HepG2 (cell line): ENCODE results near the gene PRKACA. TPM values are rescaled to one million over a fixed set of nuclear protein-coding genes. Genes with fewer than 3 reads are reported as not detected.

Experiments
- ARNT2 ChIP-seq: sonication (generic); formaldehyde crosslinking; IDR thresholded peaks from 2 replicates; pipeline ENCODE4 v1.8.0; 2022; ENCODE audit warnings: mild to moderate bottlenecking, low read depth, missing genetic modification reagents, moderate library complexity
- ETV6 ChIP-seq: sonication (generic); formaldehyde crosslinking; conservative IDR thresholded peaks from 2 replicates; pipeline ENCODE4 v1.4.0; 2020; ENCODE audit warnings: missing genetic modification reagents
- FOXM1 ChIP-seq: sonication (generic); formaldehyde crosslinking; IDR thresholded peaks from 2 replicates; pipeline ENCODE4 v1.5.0; 2020; ENCODE audit warnings: missing genetic modification reagents
- HDAC1 ChIP-seq: sonication (generic); formaldehyde crosslinking; IDR thresholded peaks from 2 replicates; pipeline ENCODE4 v1.5.1; 2020; ENCODE audit warnings: mild to moderate bottlenecking, missing genetic modification reagents
- KDM2A ChIP-seq: sonication (generic); formaldehyde crosslinking; IDR thresholded peaks from 2 replicates; pipeline ENCODE4 v1.4.0; 2020; ENCODE audit warnings: low read depth, missing genetic modification reagents, borderline replicate concordance
- MAFF ChIP-seq: IDR thresholded peaks from 2 replicates; pipeline ENCODE4 v1.6.1; 2011; ENCODE audit warnings: low read depth, low read length, improper control_type of control experiment
- POLR2G ChIP-seq: fragments of 200-400 bp; formaldehyde crosslinking; IDR thresholded peaks from 2 replicates; pipeline ENCODE4 v1.6.1; 2018; ENCODE audit warnings: mild to moderate bottlenecking, low read depth, low read length, moderate library complexity
- SAP130 ChIP-seq: IDR thresholded peaks from 2 replicates; pipeline ENCODE4 v1.6.1; 2016; ENCODE audit warnings: low read depth
- SNAI1 ChIP-seq: sonication (generic); formaldehyde crosslinking; IDR thresholded peaks from 2 replicates; pipeline ENCODE4 v1.5.0; 2020; ENCODE audit warnings: mild to moderate bottlenecking, missing genetic modification reagents, borderline replicate concordance
- TAF1 ChIP-seq: sonication (generic); formaldehyde crosslinking; IDR thresholded peaks from 2 replicates; pipeline ENCODE4 v1.4.0; 2020; ENCODE audit warnings: missing genetic modification reagents
- ZFP82 ChIP-seq: sonication (generic); formaldehyde crosslinking; IDR thresholded peaks from 2 replicates; pipeline ENCODE4 v1.5.1; 2020; ENCODE audit warnings: mild to moderate bottlenecking, missing genetic modification reagents, borderline replicate concordance
- ZNF431 ChIP-seq: sonication (generic); formaldehyde crosslinking; IDR thresholded peaks from 2 replicates; pipeline ENCODE4 v1.9.0; 2022; ENCODE audit warnings: missing genetic modification reagents, low read depth, mild to moderate bottlenecking, borderline replicate concordance
- ZNF546 ChIP-seq: sonication (generic); formaldehyde crosslinking; conservative IDR thresholded peaks from 2 replicates; pipeline ENCODE4 v1.8.1; 2023; ENCODE audit warnings: mild to moderate bottlenecking, missing genetic modification reagents
- polyA plus RNA-seq, 8 experiments: library from polyadenylated mRNA; depleted of rRNA in 3 of 8; stranded (reverse) in 7 of 8; unstranded in 1 of 8; fragments of >200 nt; fragmentation: Illumina TruSeq in 4 of 8; extraction: Trizol in 4 of 8; gene quantifications; 2 replicates each; pipeline versions ENCODE4 v1.2.1 to v1.2.3, GENCODE V29; 2011 to 2016; ENCODE audit warnings: low read depth in 4 of 8, missing spikeins in 1 of 8, mixed read lengths in 1 of 8; ENCODE audit not compliant: insufficient read depth in 1 of 8
- total RNA-seq, 5 experiments: library from RNA; depleted of rRNA; stranded (reverse); fragments of >200 nt; fragmentation: Illumina TruSeq; extraction: Trizol; gene quantifications; 2 replicates each; pipeline ENCODE4 v1.2.3, GENCODE V29; 2016; ENCODE audit warnings: low read depth in 1 of 5
- TF ChIP-seq, protein P1 (sequence below): sonication (generic); formaldehyde crosslinking; IDR thresholded peaks from 2 replicates; pipeline ENCODE4 v1.5.0; 2020; ENCODE audit warnings: mild to moderate bottlenecking, missing genetic modification reagents, moderate library complexity
- TF ChIP-seq, protein P2 (sequence below): sonication (generic); formaldehyde crosslinking; IDR thresholded peaks from 2 replicates; pipeline ENCODE4 v1.8.1; 2023; ENCODE audit warnings: mild to moderate bottlenecking, moderate library complexity, missing genetic modification reagents
- TF ChIP-seq, protein P3 (sequence below): IDR thresholded peaks from 2 replicates; pipeline ENCODE4 v1.6.1; 2016; ENCODE audit warnings: mild to moderate bottlenecking
- TF ChIP-seq, protein P4 (sequence below): sonication (generic); formaldehyde crosslinking; IDR thresholded peaks from 2 replicates; pipeline ENCODE4 v1.4.0; 2020; ENCODE audit warnings: missing genetic modification reagents
- TF ChIP-seq, protein P5 (sequence below): IDR thresholded peaks from 2 replicates; pipeline ENCODE4 v1.6.1; 2016; ENCODE audit warnings: missing compliant biosample characterization, missing genetic modification reagents, borderline replicate concordance
- TF ChIP-seq, protein P6 (sequence below): sonication (generic); formaldehyde crosslinking; IDR thresholded peaks from 2 replicates; pipeline ENCODE4 v1.4.0; 2020; ENCODE audit warnings: missing genetic modification reagents

PRKACA gene
- total and polyA plus RNA-seq, 2 of the 13 experiments (the other 11 are each of a cell fraction or from before 2014, with no cell fraction given): 11.0 to 18.2 TPM

DNA sequence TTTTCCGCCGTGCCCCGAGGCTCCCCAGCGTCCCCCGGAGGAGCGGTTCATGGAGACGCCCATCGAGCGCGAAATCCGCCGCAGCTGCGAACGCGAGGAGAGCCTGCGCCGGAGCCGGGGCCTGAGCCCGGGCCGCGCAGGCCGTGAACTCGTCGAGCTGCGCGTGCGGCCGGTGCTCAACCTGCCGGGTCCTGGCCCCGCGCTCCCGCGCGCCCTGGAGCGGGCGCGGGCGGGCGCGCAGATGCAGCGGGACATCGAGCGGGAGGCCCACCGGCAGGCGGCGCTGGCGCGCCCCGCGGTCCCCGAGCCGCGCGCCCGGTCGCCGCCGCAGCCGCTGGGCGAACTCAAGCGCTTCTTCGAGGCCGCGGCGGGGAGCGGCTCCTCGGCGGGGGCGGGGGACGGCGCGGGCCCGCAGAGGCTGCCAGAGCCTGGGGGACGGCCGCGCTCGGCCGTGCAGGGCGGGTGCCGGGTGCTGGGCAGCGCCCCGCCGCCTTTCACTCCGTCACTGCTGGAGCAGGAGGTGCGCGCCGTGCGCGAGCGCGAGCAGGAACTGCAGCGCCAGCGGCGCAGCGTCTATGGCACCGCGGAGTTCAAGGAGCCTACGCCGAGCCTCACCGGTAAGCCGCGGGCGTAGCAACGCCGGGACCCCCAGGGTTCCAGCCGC lies 44.2 kb downstream of the PRKACA start (continued):
- TF ChIP-seq, protein P1, sequence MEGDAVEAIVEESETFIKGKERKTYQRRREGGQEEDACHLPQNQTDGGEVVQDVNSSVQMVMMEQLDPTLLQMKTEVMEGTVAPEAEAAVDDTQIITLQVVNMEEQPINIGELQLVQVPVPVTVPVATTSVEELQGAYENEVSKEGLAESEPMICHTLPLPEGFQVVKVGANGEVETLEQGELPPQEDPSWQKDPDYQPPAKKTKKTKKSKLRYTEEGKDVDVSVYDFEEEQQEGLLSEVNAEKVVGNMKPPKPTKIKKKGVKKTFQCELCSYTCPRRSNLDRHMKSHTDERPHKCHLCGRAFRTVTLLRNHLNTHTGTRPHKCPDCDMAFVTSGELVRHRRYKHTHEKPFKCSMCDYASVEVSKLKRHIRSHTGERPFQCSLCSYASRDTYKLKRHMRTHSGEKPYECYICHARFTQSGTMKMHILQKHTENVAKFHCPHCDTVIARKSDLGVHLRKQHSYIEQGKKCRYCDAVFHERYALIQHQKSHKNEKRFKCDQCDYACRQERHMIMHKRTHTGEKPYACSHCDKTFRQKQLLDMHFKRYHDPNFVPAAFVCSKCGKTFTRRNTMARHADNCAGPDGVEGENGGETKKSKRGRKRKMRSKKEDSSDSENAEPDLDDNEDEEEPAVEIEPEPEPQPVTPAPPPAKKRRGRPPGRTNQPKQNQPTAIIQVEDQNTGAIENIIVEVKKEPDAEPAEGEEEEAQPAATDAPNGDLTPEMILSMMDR: peak; percentile 32
- TF ChIP-seq POLR2G (0 out of 2 replicates have a peak, but pooled peaks have one; percentile 11), FOXM1 (no peak), MAFF (no peak), KDM2A (0 out of 2 replicates have a peak, but pooled peaks have one; percentile 3), ZNF546 (CRISPR knock-in tag) (0 out of 2 replicates have a peak, but pooled peaks have one; percentile 28), TAF1 (peak; percentile 35; the same call in 1 of the 2 replicates), SAP130 (CRISPR knock-in tag) (peak; percentile 33; the same call in 1 of the 2 replicates), ETV6 (CRISPR knock-in tag) (no peak), SNAI1 (CRISPR knock-in tag) (no peak), ARNT2 (CRISPR knock-in tag) (peak; percentile 69), ZNF431 (CRISPR knock-in tag) (no peak), HDAC1 (CRISPR knock-in tag) (0 out of 2 replicates have a peak, but pooled peaks have one; percentile 22), ZFP82 (peak; percentile 59; the same call in 1 of the 2 replicates)
- TF ChIP-seq, protein P2, sequence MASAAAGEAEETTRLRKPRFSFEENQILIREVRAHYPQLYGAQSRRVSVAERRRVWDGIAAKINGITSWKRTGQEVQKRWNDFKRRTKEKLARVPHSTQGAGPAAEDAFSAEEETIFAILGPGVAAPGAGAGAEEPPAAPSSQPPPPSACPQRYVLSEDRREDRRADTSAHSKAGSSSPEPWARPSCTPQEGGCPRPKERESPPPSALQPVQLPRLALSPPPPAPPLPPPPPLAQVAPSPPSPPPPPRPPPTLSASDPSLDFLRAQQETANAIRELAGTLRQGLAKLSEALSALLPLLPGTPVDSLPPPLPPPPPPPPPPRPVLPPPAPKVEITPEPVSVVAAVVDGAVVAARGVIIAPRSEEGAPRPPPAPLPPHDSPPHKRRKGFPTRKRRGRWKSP (CRISPR knock-in tag): peak; percentile 45; the same call in 1 of the 2 replicates
- TF ChIP-seq, protein P3, sequence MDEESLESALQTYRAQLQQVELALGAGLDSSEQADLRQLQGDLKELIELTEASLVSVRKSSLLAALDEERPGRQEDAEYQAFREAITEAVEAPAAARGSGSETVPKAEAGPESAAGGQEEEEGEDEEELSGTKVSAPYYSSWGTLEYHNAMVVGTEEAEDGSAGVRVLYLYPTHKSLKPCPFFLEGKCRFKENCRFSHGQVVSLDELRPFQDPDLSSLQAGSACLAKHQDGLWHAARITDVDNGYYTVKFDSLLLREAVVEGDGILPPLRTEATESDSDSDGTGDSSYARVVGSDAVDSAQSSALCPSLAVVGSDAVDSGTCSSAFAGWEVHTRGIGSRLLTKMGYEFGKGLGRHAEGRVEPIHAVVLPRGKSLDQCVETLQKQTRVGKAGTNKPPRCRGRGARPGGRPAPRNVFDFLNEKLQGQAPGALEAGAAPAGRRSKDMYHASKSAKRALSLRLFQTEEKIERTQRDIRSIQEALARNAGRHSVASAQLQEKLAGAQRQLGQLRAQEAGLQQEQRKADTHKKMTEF (CRISPR knock-in tag): no peak; the same call in 1 of the 2 replicates
- TF ChIP-seq, protein P4, sequence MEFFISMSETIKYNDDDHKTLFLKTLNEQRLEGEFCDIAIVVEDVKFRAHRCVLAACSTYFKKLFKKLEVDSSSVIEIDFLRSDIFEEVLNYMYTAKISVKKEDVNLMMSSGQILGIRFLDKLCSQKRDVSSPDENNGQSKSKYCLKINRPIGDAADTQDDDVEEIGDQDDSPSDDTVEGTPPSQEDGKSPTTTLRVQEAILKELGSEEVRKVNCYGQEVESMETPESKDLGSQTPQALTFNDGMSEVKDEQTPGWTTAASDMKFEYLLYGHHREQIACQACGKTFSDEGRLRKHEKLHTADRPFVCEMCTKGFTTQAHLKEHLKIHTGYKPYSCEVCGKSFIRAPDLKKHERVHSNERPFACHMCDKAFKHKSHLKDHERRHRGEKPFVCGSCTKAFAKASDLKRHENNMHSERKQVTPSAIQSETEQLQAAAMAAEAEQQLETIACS: peak; percentile 84
- TF ChIP-seq, protein P5, sequence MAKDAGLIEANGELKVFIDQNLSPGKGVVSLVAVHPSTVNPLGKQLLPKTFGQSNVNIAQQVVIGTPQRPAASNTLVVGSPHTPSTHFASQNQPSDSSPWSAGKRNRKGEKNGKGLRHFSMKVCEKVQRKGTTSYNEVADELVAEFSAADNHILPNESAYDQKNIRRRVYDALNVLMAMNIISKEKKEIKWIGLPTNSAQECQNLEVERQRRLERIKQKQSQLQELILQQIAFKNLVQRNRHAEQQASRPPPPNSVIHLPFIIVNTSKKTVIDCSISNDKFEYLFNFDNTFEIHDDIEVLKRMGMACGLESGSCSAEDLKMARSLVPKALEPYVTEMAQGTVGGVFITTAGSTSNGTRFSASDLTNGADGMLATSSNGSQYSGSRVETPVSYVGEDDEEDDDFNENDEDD (CRISPR knock-in tag): peak; percentile 48; the same call in 1 of the 2 replicates
- TF ChIP-seq, protein P6, sequence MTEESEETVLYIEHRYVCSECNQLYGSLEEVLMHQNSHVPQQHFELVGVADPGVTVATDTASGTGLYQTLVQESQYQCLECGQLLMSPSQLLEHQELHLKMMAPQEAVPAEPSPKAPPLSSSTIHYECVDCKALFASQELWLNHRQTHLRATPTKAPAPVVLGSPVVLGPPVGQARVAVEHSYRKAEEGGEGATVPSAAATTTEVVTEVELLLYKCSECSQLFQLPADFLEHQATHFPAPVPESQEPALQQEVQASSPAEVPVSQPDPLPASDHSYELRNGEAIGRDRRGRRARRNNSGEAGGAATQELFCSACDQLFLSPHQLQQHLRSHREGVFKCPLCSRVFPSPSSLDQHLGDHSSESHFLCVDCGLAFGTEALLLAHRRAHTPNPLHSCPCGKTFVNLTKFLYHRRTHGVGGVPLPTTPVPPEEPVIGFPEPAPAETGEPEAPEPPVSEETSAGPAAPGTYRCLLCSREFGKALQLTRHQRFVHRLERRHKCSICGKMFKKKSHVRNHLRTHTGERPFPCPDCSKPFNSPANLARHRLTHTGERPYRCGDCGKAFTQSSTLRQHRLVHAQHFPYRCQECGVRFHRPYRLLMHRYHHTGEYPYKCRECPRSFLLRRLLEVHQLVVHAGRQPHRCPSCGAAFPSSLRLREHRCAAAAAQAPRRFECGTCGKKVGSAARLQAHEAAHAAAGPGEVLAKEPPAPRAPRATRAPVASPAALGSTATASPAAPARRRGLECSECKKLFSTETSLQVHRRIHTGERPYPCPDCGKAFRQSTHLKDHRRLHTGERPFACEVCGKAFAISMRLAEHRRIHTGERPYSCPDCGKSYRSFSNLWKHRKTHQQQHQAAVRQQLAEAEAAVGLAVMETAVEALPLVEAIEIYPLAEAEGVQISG (CRISPR knock-in tag): peak; percentile 79
